NCI-H748 treated with DMSO at 0.1 percent for 48 hours (cell line): ENCODE data around the gene ETV5.

Experiments
- DNase-seq: peaks from one replicate; lab custom pipeline; 2025; lab: John Stamatoyannopoulos, UW

Gene ETV5

GRCh38 chr3:186095561-186096081, 13.3 kb downstream of the ETV5 start:
- no peak for DNase-seq

GRCh38 chr3:186094696-186095425, 14.0 kb downstream of the ETV5 start:
- no peak for DNase-seq

DNA sequence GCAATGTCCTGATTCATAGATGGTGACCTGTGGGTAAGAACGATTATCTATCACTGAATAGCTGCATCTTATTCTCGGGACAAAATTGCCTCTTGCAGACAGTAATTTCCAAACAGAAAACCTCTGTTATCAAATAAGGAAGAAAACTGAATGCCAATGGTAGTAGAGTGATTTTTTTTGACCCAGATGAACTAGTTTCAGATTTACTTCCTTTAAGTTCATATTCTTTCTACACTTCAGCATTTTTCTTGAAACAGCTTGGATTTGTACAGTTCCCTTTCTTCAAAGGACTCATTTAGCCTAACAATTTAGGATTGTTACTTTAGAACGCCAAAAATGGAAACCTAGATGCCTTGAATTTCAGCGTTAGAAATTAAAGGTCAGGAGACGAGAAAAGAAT, 14.6 kb downstream of the ETV5 start:
- no peak for DNase-seq

GRCh38 chr3:186093271-186093900, 15.5 kb downstream of the ETV5 start:
- no peak for DNase-seq

- no peak for DNase-seq
These were observed 16.4 kb downstream of the ETV5 start for GRCh38 chr3:186092360-186093070.

DNA sequence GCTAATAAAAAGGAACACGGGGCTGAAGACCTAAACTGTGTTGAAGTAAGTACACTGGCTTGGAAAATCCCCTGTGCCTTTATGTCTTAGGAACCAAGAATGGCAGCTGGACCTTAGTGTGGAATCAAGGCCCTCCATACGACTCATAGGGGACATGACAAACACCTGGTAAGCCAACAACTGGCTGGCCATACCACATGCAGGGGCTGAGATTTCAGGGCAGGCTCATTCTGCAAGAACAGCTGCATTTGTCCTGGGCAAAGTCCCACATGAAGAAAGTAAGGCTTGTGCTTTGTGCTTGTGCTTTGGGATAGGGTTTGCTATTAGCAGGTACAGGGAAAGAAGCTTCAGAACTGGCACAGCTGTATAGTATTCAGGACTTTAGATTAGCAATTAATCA, 18.0 kb downstream of the ETV5 start:
- DNase-seq: no peak

DNA sequence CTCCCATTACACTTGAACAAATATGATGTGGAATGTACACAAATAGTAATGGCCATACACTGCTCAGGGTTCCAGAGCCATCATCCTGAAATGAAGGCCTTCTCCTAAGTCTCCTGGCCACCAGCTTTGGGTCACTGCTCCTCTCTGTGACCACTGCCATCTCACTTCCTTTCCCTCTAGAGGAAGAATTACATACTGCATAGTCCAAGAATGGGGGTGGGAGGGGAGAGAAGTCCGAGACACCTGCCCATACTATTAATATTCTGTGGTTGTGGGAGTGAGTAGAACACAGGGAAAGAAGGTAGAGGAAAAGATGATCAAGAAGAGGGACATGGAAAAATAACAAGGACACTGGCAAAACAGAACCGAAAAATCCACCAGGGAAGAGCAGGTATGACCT, 20.6 kb downstream of the ETV5 start:
- DNase-seq: no peak

GRCh38 chr3:186084264-186084663, 24.6 kb downstream of the ETV5 start:
- DNase-seq: no peak

DNA sequence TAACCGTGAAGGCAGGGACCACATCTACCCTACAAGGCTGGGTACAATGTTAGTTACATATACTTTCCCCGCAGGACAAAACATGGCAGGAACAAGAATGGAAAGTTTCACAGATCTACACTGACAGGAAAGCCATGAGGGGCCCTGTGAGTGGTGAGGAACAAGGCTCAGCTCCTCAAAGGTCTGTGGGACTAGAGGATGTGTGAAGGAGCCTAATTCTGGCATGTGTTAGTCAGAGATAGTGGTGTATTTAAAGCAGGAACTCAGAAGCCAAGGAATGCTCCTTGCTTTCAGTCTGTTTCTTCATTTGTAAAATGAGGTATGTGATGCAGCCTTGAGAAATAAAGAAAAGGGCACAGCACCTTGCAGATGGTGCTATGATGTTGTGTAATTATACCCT, 25.1 kb downstream of the ETV5 start:
- DNase-seq: no peak

DNA sequence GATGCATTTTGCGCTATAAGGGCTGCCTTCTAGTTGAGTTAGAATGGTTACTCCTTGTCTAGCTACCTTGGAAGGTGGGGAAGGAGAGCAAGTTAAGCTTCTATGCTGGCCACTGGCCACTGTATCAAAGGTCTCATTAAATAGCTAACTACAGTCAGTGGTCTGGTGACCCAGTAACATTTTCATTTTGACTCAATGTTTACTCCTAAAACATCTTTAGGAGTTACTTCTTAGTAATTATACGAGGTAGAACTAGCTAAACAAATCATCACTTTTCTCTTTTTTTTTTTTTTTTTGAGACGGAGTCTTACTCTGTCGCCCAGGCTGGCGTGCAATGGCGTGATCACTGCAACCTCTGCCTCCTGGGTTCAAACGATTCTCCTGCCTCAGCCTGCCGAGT, 26.7 kb downstream of the ETV5 start:
- no peak for DNase-seq

DNA sequence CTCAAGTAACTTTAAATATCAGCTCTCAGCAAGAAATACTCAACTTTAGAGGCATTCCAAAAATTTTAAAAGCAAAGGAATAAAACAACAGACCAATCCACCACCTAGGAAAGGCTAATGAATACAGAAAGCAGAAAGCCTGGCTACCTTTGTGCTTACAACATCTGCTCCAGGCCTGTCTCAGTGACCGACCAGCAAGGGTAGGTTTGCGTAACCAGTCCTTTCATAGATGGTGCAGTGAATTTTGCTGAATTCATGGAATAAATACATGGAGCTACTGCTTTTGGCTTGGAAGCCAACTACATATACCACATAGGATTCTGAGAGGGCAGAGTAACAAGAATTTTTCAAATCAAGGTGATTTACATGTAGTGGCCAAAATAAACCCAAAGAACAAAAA, 27.2 kb downstream of the ETV5 start:
- no peak for DNase-seq

- DNase-seq: no peak
These were observed 27.9 kb downstream of the ETV5 start for GRCh38 chr3:186080849-186081438.

DNA sequence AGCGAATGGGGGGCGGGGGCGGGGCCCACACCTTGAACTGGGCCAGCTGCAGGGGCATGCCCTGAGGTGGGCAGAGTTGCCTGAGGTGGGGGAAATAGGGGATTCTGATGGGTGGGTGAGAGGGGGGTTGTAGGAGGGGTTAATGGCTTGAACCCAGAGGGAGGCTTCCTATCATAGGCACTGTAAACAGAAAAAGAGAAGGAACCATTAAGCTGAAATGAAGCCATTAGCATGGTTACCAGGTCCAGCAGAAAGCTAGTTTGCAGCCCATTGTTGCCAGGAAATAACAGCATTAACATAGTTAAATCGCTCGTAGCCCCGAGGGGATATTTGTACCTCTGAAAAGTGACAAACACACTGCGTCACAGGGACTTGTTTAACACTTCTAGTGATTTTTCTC, 29.0 kb downstream of the ETV5 start:
- no peak for DNase-seq

- DNase-seq: no peak
These were observed 31.4 kb downstream of the ETV5 start for GRCh38 chr3:186077466-186077865.

- DNase-seq: no peak
These were observed 32.8 kb downstream of the ETV5 start for GRCh38 chr3:186075931-186076567.

DNA sequence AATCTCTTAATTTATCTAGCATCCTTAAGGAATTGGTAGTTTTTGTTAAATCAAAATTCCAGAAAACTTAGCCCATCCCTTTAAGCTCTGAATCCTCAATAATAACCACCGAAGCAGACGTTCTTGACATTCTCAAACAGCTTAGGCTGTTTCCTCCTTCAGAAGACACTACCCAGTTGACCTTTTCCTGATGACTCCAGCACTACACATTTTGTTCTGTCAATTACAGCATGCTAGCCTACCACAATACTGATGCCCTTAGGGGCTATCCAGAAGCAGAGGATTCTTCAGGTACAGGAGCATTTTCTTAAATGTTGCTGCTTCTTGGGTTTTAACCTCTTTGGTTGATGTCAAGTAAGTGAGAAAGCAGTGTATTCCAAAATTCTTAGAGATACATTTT, 33.4 kb downstream of the ETV5 start:
- no peak for DNase-seq

DNA sequence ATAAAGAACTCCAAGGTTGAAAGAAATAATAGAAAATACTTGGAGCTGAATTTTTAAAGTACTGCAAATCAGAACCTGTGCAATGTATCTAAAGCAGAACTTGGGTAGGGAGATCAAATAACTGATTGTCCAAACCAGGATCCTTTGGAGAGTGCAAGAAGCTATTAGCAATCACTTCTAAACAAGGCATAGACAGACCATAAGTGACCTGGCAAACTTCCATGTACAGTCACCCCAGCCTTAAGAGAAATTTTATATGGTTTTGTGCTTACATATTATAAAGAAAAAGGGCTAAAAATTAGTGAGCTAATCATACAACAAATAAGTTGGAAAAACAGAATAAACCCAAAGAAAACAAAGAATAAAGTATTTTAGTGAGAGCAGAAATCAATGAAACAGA, 35.2 kb downstream of the ETV5 start:
- no peak for DNase-seq

DNA sequence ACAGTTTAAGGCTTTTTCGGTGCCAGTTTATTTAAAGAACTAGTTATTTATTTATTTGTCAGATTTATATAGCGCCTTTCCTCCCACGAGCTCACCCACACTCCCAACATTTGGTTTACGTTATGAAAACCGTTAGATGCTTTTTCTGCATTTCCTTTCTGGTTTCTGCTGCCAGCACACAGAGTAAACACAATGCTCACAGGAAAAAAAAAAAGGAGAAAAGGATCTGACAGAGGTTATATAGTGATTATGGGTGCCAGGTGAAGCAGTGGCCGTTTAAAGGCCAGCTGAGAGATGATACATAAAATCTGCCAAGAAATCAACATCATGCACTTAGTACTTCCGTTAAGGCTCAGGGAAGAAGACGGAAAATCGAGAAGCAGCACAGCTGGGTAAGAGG, 37.9 kb downstream of the ETV5 start:
- no peak for DNase-seq

GRCh38 chr3:186070550-186070949, 38.3 kb downstream of the ETV5 start:
- no peak for DNase-seq

DNA sequence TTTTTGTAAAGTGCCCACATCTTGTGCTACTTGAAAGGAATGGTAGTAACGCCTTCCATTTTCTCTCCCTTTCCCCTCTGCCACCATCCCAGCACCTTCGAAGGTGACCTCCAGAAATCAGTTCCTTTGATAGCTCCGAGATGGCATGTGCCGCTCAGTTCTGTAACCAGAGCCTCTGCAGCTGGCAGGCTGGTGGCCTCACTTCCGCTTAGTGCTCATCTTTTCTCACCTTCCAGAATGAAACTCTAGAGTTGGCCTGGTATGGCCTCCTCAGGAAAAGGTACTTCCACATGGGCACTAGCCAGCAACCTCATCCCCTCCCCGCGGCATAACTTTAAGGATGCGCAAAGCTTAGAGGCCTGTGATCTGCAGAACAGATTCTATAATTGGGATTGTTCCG, 38.8 kb downstream of the ETV5 start:
- DNase-seq: no peak

DNA sequence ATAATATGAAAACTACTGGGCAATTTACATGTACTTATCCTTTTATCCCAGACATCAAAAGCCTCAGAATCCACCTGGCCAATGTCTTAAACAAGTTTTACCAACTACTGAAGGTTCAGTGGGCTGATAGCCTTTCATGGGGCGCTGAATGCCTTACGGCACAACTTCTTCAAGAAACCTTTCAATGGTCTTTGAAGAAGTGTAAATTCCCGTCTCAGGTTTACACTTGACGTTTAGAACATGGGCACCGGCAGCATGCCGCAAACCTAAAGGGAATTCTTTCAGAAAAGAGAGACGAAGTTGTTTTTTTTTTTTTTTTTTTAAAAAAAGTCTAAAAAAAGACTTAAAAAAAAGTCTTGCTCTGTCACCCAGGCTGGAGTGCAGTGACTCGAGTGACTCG, 39.7 kb downstream of the ETV5 start:
- no peak for DNase-seq

DNA sequence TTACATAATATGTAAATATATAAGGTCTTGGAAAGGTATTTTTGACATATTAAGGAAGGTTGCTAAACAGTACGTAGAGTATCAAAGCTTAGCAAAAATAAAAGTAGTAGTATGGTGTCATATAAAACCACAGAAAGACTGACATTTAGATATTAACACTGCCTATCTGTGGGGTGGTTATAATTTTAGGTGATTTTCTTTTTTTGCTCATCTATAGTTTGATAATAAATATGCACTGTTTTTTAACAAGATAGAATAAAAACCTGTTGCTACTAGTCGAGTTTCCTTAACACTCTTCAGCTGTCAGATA, 40.7 kb downstream of the ETV5 start:
- no peak for DNase-seq
